ENCODE data around the gene ZFPM1. TPM values are rescaled to one million over a fixed set of nuclear protein-coding genes. Genes with fewer than 3 reads are reported as not detected.
"Not testable (repeated sequence)": the region's sequence is repeated elsewhere in the genome, so short reads cannot be mapped to it uniquely, and the experiment has no call there.

ZFPM1 gene
- total RNA-seq, 1 experiment from 2014 or later, result 14.6 TPM

DNA sequence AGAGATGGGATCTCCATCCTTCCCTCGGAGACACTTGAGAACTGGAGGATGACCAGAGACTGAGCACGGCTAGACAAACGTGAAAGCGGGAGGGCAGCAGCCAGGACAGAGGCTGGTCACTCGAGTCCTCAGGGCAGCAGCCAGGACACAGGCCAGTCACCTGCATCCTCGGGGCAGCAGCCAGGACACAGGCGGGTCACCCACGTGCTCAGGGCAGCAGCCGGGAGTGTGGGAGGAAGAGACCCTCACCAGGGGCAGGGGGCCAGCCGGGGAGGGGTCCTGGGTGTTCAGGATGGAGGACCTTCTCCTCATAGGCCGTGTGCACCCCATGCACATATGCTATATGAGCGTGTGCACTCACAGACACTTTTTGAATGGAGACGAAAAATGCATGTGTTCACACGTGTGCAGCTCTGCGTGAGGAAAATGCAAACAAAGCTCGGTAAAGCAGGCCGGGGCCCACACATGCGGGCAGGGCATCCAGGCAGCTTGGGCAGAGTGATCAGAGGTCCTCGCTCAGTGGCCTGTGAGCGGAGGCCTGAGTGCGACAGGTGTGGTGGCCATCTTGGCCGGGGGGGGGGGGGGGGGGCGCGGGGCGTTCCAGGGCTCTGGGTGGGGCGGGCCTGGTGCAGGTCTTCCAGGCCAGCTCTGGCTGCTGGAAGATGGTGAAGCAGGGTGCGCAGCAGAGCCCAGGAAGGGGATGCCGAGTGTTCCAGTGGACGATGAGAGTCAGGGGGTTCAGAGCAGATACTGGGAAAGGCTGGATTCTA is 43.6 kb upstream of the ZFPM1 start:
- Histone ChIP-seq H3K27ac (ENCODE audit: low read depth, low read length) (no peak overlapping the region), H3K79me2 (ENCODE audit: insufficient read depth, low read length) (no peaks in the 10 kb centered on the region), H3K9me3 (ENCODE audit: control insufficient read depth in 1 of 2, insufficient read depth in 1 of 2, low read depth in 1 of 2, low read length in 2 of 2) (no peaks in the 10 kb centered on the region), H3K9me2 (ENCODE audit: insufficient read depth) (no peaks in the 10 kb centered on the region), H3K4me1 (ENCODE audit: control insufficient read depth in 1 of 2, insufficient read depth in 2 of 2, low read length in 2 of 2) (peaks cover 0 to under 1% of the 10 kb centered on the region in 2 experiments; a peak in 1 of 4 replicates), H4K20me1 (ENCODE audit: insufficient read depth) (no peaks in the 10 kb centered on the region), H2AFZ (ENCODE audit: low read depth, low read length, poor library complexity, severe bottlenecking) (no peak overlapping the region), H3K36me3 (ENCODE audit: control insufficient read depth in 1 of 2, insufficient read depth in 2 of 2, low read length in 2 of 2) (no peaks in the 10 kb centered on the region), H3K9ac (ENCODE audit: low read length) (no peak overlapping the region), H3K27me3 (ENCODE audit: insufficient read depth, low read length) (no peaks in the 10 kb centered on the region), H3K4me2 (ENCODE audit: low read length) (no peak overlapping the region), H3K4me3 (replicated peaks in 1 of 2; ENCODE audit: low read depth in 1 of 2, low read length in 2 of 2) (no peak overlapping the region)
- BruUV-seq (replicated peaks), result no TSS peak
- intact Hi-C loops (cut with micrococcal nuclease), result no loop called here
- RAD21 ChIA-PET (ENCODE audit: low non-redundant PET in 1 of 2, low total read pairs in 2 of 2, uncharacterized antibody in 2 of 2, unreplicated experiment in 2 of 2), result no interaction called here
- ATAC-seq, result no peak
- CTCF ChIA-PET, result interaction anchor here (0.6 kb wide), 1 partner anchor 276 kb away, joined by 3 read pairs; no protein-coding TSS in a partner anchor
- no peak for TF ChIP-seq TCF7L2 (IDR thresholded peaks at IDR 0.05; ENCODE audit: borderline replicate concordance, extremely low read depth, insufficient read depth, insufficient read length)
- TF ChIP-seq SIN3A (IDR thresholded peaks at IDR 0.05; ENCODE audit: low read depth), result no peak
- TF ChIP-seq MAX (IDR thresholded peaks at IDR 0.05), result no peak
- TF ChIP-seq CBX3 (IDR thresholded peaks at IDR 0.05; ENCODE audit: low read depth), result no peak
- no peak for TF ChIP-seq JUND (IDR thresholded peaks at IDR 0.05)
- TF ChIP-seq EGR1 (IDR thresholded peaks at IDR 0.05; ENCODE audit: low read depth), result no peak
- no peak for TF ChIP-seq ZFX (IDR thresholded peaks at IDR 0.05)
- no peak for TF ChIP-seq POLR2AphosphoS5 (IDR thresholded peaks at IDR 0.05; ENCODE audit: low read depth, low read length)
- no peak for TF ChIP-seq EZH2phosphoT487 (IDR thresholded peaks at IDR 0.05; ENCODE audit: borderline replicate concordance)
- TF ChIP-seq YY1 (IDR thresholded peaks at IDR 0.05; ENCODE audit: extremely low read depth, insufficient replicate concordance, low read depth, low read length), result no peak
- TF ChIP-seq CEBPB (IDR thresholded peaks at IDR 0.05; ENCODE audit: low read depth), result no peak
- no peak for TF ChIP-seq RAD21 (IDR thresholded peaks at IDR 0.05; ENCODE audit: low read depth)
- TF ChIP-seq EZH2 (IDR thresholded peaks at IDR 0.05), result no peak
- no peak for TF ChIP-seq ZBTB33 (IDR thresholded peaks at IDR 0.05; ENCODE audit: extremely low read depth, insufficient replicate concordance, low read length)
- TF ChIP-seq CTCF (IDR thresholded peaks at IDR 0.05 in 2 of 3, conservative IDR thresholded peaks at IDR 0.05 in 1 of 3; ENCODE audit: borderline replicate concordance in 1 of 3, insufficient read depth in 1 of 3, low read depth in 2 of 3, low read length in 2 of 3), result no peak
- TF ChIP-seq SRF (IDR thresholded peaks at IDR 0.05; ENCODE audit: low read depth), result no peak
- TF ChIP-seq SP1 (IDR thresholded peaks at IDR 0.05; ENCODE audit: low read depth), result no peak
- DNase-seq (ENCODE audit: low read depth, low spot score), result no peak
- POLR2A ChIA-PET, result no interaction called here

DNA sequence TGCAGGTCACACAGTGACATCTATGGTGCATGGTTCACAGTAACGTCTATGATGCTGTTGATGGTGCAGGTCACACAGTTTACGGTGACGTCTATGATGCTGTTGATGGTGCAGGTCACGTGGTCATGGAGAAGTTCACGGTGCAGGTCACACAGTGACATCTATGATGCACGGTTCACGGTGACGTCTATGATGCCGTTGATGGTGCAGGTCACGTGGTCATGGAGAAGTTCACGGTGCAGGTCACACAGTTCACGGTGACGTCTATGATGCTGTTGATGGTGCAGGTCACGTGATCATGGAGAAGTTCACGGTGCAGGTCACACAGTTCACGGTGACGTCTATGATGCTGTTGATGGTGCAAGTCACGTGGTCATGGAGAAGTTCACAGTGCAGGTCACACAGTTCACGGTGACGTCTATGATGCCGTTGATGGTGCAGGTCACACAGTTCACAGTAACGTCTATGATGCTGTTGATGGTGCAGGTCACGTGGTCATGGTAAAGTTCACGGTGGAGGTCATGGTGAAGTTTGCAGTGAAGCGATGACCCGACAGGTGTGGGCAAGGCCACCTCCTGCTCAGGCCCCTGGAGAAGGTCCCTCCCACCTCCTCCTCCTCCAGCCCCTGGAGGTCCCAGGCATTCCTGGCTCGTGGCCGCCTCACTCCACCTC is 42.6 kb upstream of the ZFPM1 start:
- H3K9me2 ChIP-seq (ENCODE audit: insufficient read depth); H3K4me1 ChIP-seq (ENCODE audit: control insufficient read depth in 1 of 2, insufficient read depth in 2 of 2, low read length in 2 of 2); H3K36me3 ChIP-seq (ENCODE audit: control insufficient read depth in 1 of 2, insufficient read depth in 2 of 2, low read length in 2 of 2); H3K9ac ChIP-seq (ENCODE audit: low read length); H3K9me3 ChIP-seq (ENCODE audit: control insufficient read depth in 1 of 2, insufficient read depth in 1 of 2, low read depth in 1 of 2, low read length in 2 of 2); RAD21 ChIA-PET (ENCODE audit: low non-redundant PET in 1 of 2, low total read pairs in 2 of 2, uncharacterized antibody in 2 of 2, unreplicated experiment in 2 of 2); H2AFZ ChIP-seq (ENCODE audit: low read depth, low read length, poor library complexity, severe bottlenecking); intact Hi-C loops (cut with micrococcal nuclease); H3K27me3 ChIP-seq (ENCODE audit: insufficient read depth, low read length); CTCF ChIA-PET; H3K79me2 ChIP-seq (ENCODE audit: insufficient read depth, low read length); H3K4me3 ChIP-seq (replicated peaks in 1 of 2; ENCODE audit: low read depth in 1 of 2, low read length in 2 of 2); H3K4me2 ChIP-seq (ENCODE audit: low read length); H3K27ac ChIP-seq (ENCODE audit: low read depth, low read length); H4K20me1 ChIP-seq (ENCODE audit: insufficient read depth); DNase-seq (ENCODE audit: low read depth, low spot score); BruUV-seq (replicated peaks); ATAC-seq; POLR2A ChIA-PET: not testable (repeated sequence)

All from HCT116 (cell line).